CMK (cell line): Measurements from ENCODE around the gene EPC1.

Experiments used
- DNase-seq: peaks from one replicate; pipeline ENCODE4 v3.0.0-alpha.2; 2010; ENCODE audit warnings: low read depth

Gene EPC1

DNA sequence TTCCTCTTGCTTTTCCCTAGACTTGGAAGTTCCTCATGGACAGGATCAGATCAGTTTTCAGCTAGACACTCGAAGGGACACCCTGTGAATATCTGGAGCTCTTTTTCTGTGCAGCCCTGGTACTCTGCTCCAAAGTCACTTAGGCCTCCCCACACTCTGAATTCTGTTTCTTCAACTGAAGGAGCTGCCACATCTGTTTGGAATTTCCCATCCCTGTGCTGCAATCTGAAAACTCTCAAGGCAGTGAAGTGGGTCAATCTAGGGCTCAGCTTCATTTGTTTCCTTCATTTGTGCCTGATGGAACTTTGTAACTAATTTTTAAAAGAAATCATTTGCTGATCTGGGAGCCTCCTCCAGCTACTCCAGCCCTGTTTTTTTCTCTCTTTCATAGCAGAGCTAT is 9.6 kb downstream of the EPC1 start:
- DNase-seq, result no peak

GRCh38 chr10:32333849-32334248 is 13.1 kb downstream of the EPC1 start:
- DNase-seq, result no peak

- DNase-seq, result no peak
Measured at GRCh38 chr10:32332299-32332750, 14.6 kb downstream of the EPC1 start.

GRCh38 chr10:32331606-32332005 is 15.4 kb downstream of the EPC1 start:
- DNase-seq, result no peak

DNA sequence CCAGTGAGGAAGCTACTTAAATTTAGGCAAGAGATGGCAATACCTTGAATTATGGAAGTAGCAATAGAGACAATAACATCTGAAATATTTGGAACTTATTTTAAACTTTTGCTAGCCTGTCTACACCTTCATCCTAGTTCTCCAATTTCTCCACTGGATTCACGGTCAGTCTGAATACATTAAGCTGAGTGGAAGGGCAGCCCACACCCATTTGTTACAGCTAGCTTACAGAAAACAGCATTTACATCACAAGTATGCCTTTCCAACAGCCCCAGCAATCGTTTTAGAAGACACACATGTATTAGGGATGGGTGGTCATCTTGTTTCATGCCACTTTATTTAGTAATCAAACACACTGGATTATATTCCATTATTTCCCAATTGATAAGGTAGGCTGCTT is 16.7 kb downstream of the EPC1 start:
- DNase-seq, result no peak

GRCh38 chr10:32329061-32329460 is 17.9 kb downstream of the EPC1 start:
- no peak for DNase-seq

- DNase-seq, result no peak
Measured at GRCh38 chr10:32328499-32328898, 18.5 kb downstream of the EPC1 start.

DNA sequence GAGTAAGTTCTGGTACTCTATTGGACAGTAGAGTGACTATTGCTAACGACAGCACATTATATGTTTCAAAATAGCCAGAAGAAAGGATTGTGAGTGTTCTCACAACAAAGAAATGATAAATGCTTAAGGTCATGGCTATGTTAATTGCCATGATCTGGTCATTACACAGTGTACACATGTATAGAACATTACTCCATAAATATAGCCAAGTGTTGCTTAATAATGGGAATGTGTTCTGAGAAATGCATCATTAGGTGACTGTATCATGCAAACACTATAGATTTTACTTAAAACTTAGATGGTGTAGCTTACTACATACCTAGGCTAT is 19.6 kb downstream of the EPC1 start:
- DNase-seq, result no peak

DNA sequence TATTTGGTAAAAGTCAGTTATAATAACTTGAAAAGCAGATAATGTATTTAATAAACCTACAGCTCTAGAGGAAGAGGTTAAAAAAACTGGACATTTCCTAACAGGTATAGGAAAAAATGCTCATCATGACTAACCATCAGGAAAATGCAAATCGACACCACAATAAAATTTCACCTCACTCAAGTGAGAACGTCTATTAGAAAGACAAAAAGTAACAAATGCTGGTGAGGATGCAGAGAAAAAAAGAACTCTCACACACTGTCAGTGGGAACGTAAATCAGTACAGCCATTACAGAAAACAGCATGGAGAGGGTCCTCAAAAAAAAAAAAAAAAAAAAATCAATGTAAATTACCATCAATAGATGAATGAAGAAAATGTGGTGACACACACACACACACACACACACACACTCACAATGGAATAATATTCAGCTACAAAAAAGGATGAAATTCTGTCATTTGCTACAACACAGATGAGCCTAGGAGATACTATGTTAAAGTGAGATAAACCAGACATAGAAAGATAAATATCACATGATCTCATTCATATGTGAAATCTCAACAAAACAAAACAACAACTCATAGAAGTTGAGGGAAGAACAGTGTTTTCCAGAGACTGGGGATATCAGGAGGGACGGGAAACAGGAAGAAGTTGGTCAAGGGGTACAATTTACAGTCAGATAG is 20.1 kb downstream of the EPC1 start:
- DNase-seq, result no peak

DNA sequence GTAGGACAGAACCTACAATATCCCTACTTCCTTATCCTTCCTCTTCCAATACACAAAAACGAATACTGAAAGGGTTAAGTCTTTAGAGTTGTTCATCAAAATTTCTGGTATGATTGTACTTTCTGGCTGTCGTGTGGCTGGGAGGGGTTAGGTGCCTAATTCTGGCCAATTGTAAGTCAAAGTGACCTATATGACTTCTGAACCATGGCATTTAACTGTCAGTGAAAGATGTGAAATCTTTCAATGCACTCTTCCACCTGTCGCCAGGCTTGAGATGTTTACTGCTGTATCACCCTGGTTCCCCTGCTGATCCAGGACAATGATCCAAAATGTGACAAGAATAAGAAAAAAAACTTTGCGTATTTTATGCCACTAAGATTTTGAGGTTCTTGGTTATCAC is 20.8 kb downstream of the EPC1 start:
- no peak for DNase-seq

DNA sequence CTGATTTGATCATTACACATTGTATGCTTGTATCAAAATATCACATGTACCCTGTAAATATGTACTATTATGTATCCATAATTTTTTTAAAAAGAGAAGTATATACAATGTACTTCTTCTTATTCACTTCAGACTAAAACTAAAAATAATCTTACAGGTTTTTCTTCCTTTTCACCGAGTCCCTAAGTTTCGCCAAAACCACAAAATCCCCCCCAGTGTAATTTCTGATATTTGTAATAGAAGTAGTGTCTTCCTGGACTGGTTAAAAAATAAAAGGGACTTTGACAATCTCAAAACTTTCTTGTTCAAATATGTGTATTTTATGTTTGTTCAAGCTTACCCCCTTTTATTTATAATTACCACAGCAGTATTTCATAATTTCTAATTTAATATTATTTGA is 23.9 kb downstream of the EPC1 start:
- DNase-seq, result no peak

DNA sequence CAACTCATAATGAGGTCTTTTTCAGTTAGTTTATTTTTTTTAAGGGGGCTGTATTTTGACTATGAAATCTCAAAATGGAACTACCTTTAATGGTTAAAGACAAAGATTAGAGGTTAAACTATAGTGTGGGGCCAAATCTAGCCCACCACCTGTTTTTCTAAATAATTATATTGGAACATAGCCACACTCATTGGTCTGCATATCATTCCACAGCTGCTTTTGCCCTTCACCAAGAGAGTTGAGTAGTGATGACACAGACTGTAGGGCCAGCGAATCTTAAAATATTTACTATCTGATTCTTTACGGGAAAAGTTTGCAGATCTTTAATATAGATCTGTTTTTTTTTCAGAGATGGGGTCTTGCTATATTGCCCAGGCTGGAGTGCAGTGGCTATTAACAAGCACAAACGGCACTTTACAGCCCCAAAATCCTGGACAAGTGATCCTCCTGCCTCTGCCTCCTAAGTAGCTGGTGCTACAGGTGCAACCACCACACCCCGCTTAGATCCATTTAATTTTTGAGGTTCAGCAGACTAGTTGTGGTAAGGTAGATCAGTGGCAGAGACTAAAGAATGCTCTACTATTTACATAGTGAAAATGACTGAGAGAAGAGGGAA is 25.8 kb downstream of the EPC1 start:
- DNase-seq, result no peak

- DNase-seq, result no peak
Measured at GRCh38 chr10:32318476-32318896, 28.5 kb downstream of the EPC1 start.

- no peak for DNase-seq
Measured at GRCh38 chr10:32317795-32318357, 29.1 kb downstream of the EPC1 start.

DNA sequence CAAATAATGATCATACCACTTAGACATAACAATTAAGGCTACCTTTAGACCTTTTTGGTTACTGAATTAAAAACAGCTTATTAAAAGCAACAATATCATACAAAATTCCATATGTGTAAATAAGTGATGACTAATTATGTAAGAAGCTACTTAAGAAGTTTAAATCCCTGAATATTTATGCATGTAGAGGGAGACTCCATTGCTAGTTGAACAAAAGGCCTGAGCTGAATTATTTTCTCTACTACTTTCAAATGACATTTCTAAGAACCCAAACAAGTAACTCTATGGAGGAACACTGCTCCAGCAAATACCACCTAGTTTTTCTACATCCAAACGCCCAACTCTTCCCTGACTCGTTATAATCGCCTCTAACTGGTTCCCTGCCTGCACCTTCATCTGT is 31.5 kb downstream of the EPC1 start:
- no peak for DNase-seq

GRCh38 chr10:32314588-32314987 is 32.4 kb downstream of the EPC1 start:
- no peak for DNase-seq

DNA sequence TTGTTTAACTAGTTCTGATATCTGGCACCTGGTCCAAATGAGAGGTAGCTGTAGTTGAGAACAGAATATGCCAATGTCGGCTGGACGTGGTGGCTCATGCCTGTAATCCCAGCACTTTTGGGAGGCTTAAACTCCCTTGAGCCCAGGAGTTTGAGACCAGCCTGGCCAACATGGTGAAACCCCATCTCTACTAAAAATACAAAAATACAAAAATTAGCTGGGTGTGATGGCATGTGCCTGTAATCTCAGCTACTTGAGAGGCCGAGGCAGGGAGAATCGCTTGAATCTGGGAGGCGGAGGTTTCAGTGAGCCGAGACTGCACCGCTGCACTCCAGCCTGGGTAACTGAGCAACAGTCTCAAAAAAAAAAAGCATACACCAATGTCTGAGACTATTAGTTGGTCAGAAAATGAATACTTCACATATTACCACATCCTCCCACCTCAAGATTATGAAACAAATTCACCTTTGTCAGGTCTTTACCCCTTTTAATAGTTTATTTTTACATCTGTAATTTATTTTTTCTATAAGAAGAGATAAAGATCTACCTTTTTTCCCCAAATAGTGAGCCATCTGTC is 38.8 kb downstream of the EPC1 start:
- DNase-seq, result no peak

- no peak for DNase-seq
Measured at GRCh38 chr10:32307609-32308008, 39.3 kb downstream of the EPC1 start.

- no peak for DNase-seq
Measured at GRCh38 chr10:32299354-32299980, 47.5 kb downstream of the EPC1 start.

GRCh38 chr10:32298075-32298812 is 48.7 kb downstream of the EPC1 start:
- no peak for DNase-seq

DNA sequence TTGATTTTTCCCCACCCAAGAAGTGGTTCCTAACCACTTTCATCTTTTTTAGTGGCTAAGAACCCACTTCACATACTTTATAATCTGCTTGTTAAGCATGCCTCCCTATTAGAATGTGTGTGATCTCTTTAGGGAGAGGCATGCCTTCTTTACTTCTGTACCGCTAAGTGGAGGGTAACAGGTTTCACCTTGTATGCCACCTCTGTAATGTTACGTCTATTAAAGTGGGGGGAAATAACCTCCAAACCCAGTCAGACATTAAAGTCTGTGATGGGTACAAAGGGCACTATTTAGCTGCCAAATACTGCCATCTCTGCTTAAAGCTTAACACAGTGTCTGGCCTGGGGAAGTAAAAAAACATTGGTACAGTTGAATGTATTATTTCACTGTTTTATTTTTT is 51.9 kb downstream of the EPC1 start:
- no peak for DNase-seq

- DNase-seq, result no peak
Measured at GRCh38 chr10:32293581-32293980, 53.4 kb downstream of the EPC1 start.
